ENCODE results near the gene MAST2.
"Not testable (repeated sequence)": the region's sequence is repeated elsewhere in the genome, so short reads cannot be mapped to it uniquely, and the experiment has no call there.

Gene MAST2

GRCh38 chr1:45857755-45858492 is 54.5 kb downstream of the MAST2 start:
- not testable (repeated sequence) for DNase-seq (ENCODE audit: low spot score)

- DNase-seq (ENCODE audit: low spot score), result no peak
Observed at GRCh38 chr1:45859221-45859620, 55.8 kb downstream of the MAST2 start.

- DNase-seq (ENCODE audit: low spot score), result no peak
Observed at GRCh38 chr1:45862008-45862407, 58.6 kb downstream of the MAST2 start.

DNA sequence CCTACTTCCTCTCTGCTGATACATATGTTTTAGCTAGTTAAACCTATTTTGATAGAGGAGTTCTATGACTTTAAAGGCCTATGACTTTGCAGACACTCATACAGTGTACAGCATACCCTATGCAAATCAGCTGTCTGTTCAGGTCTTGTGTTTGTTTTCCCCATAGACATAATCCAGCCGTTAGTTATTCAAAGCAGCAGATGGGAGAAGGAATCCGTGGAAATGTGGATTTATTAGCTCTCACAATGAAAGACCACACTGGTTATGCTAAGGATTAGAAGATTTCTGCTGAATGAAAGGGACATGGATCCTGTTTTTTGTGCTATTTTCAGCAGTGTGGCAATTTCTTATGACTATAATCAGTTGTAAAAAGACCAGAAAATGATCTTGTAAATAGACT is 59.8 kb downstream of the MAST2 start:
- no peak for DNase-seq (ENCODE audit: low spot score)

DNA sequence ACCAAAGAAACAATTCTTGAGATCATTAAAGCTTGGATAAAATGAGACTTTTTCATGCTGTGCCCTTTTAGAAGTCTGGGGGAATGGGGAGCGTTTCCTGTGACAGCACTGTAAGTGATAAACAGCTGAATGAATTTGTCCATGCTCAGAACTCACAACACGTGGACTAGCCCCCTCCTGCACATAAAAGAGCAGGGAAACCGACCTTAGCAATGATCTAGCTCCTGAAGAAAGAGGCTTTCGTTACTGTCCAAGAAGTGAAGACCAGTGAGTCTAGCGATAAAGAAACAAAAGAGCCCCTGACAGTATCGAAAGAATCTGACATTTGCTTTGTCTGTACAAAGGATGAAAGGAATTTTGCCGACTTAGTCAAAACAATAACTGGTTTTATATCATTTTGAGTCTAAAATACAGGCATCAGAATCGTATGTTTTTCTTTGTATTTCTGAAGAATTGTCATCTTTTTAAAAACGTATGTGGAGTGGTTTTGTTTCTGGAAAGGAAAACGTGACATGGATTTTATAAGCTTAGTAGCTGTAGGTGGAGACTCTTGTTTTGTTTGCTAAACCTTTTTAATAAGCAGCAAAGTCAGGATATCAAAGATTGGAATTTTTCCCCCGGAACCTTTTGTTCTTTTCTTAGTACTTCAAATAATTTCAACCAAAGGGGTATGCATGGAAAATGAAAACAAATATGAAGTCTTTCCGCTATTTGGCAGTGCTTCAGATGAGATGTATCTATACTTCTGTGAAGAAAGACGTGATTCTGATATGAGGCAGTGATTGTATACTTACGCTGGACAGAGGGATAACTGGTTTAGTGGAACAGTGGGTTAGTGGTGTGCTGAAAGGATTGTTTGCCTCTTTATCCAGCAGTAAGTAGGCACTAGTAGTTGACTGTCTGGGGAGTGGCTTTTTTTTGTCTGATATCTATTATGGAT is 61.0 kb downstream of the MAST2 start:
- no peak for DNase-seq (ENCODE audit: low spot score)

DNA sequence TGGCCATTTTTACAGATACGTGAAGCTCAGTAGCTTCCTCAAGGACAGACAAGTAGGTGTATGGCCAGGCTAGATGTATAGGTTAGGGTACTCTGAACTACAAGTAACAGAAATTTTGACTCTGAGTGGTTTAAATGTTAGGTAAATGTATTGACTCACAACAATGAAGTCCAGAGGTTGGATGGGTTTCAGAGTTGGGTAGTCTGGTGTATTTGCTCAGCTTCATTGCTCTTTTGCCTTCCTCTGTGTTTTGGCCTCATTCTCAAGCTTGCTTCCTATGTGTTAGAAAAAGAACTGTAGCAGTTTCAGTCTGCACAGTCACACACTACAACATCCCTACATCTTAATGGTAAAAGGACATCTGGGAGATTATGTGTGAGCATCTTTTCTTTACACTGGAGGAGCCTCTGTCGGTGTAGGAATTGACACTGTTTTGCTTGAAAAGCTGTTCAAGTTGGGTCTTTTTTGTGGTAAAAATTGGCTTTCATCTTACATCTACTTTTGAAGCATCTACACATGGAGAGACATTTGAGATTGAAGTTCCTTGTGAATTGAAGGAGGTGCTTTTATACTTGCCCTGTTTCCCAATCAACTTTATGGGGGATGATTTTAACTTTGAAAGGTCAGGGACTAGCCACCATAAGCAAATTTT is 64.4 kb downstream of the MAST2 start:
- no peak for DNase-seq (ENCODE audit: low spot score)

GRCh38 chr1:45868861-45869260 is 65.4 kb downstream of the MAST2 start:
- DNase-seq (ENCODE audit: low spot score), result no peak

DNA sequence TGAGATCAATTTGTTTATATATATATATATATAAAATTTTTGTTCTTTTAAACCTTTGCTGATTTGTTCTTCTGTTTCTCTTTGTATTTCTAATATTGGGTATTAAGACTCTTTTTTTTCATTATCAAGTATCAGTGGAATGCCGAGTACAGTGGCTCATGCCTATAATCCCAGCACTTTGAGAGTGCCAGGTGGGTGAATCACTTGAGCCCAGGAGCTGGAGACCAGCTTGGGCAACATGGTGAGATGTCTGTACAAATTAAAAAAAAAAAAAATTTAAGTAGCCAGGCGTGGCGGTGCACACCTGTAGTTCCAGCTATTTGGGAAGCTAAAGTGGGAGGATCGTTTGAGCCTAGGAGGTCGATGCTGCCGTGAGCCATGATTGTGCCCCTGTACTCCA is 67.1 kb downstream of the MAST2 start:
- no peak for DNase-seq (ENCODE audit: low spot score)

DNA sequence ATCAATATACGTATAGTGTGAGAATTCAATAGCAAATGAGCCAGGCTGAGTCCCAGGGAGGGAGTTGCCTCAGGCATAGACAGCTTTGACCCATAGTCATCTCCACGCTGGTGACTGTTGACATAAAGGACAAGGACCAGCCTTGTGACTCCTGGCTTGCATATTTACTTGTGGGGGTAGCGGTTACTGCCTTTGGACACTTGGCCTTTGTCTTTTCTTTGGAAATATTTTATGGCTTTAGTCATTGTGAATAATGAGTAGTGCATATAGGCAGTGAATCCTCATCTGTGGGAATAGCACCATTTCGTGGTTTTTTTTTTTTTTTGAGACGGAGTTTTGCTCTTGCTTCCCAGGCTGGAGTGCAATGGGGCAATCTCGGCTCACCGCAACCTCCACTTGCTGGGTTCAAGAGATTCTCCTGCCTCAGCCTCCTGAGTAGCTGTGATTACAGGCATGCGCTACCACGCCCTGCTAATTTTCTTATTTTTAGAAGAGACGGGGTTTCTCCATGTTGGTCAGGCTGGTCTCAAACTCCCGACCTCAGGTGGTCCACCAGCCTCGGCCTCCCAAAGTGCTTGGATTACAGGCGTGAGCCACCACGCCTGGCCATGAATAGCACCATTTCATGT is 68.9 kb downstream of the MAST2 start:
- peak; percentile 11 for DNase-seq (ENCODE audit: low spot score)

DNA sequence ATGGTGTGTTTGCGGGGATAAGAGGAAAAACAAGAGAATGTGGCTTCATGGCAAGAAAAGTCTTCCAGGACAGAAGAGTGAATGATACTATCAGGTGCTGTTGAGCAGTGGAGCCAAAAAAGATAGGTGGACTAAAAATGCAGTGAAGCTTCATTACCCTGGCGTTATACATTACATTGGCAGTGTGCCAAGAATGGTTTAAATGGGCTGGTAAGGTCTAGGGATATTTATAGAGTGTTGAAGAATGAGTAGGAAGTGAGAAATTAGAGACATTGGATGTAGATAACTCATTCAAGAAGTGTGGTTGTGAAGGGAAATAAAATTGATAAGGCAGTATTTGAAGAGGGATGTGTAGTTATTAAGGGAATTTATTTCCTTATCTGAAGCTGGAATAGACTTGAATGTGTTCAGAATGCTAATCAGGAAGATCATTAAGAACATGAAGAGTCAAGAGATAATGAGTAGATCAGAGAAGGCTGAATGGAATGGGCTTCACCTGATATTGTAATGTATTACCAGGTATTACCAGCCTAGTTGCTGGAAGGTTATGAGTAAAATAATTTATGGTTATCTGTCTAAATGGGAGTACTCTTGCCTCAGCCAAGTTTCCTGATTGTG is 72.7 kb downstream of the MAST2 start:
- no peak for DNase-seq (ENCODE audit: low spot score)

DNA sequence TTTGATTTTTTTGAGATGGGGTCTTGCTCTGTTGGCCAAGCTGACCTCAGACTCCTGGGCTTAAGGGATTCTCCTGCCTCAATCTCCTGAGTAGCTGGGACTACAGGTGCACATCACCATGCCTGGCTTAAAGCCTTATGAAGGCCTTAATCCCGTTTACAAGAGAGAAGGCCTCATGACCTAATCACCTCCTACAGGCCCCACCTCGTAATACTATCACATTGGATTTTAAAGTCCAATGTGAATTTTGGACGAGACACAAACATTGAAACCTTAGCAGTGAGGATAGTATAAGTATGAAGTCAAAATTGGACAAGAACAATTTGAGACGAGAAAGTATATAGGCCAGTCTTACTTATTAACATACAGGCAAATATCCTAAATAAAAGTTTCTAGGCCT is 73.9 kb downstream of the MAST2 start:
- DNase-seq (ENCODE audit: low spot score), result no peak

GRCh38 chr1:45879885-45880598 is 76.6 kb downstream of the MAST2 start:
- DNase-seq (ENCODE audit: low spot score), result no peak

DNA sequence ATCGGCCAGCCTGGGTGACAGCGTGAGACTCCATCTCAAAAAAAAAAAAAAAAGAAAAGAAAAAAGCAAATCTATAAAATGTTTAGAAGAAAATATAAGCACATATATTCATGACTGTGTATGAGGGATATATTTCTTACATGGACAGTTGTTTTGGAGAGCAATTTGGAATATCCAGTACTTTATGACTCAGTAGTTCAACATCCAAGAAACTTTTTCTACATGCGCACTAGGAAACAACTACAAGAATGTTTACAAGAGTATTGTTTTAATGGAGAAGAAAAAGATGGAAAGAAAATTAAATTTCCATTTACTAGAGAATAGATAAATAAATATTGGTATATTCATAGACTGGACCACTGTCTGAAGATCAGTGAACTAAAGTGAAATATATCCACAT is 77.5 kb downstream of the MAST2 start:
- no peak for DNase-seq (ENCODE audit: low spot score)

DNA sequence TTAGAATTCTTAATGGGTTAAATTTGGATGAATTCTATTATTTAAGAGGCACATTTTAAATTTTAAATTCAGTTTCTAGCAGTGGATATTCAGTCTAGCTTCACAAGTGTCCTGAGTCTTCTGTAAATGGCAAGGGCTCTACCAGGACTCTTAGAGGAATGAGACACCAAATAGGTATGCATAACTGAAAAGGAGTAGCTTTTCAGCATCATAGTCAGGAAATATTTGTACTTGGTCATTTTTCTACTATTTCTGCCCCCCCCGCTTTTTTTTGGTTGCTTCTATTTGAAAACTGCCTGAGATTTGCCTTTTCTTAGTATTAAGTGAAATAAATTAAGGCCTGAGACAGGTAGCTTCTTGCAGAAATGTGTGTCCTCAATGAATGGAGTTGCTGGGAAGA is 80.2 kb downstream of the MAST2 start:
- DNase-seq (ENCODE audit: low spot score), result no peak

- DNase-seq (ENCODE audit: low spot score), result no peak
Observed at GRCh38 chr1:45884700-45885099, 81.3 kb downstream of the MAST2 start.

GRCh38 chr1:45886229-45886628 is 82.8 kb downstream of the MAST2 start:
- DNase-seq (ENCODE audit: low spot score), result no peak

GRCh38 chr1:45887156-45887842 is 83.9 kb downstream of the MAST2 start:
- DNase-seq (ENCODE audit: low spot score), result no peak

- no peak for DNase-seq (ENCODE audit: low spot score)
Observed at GRCh38 chr1:45890078-45890477, 86.7 kb downstream of the MAST2 start.

DNA sequence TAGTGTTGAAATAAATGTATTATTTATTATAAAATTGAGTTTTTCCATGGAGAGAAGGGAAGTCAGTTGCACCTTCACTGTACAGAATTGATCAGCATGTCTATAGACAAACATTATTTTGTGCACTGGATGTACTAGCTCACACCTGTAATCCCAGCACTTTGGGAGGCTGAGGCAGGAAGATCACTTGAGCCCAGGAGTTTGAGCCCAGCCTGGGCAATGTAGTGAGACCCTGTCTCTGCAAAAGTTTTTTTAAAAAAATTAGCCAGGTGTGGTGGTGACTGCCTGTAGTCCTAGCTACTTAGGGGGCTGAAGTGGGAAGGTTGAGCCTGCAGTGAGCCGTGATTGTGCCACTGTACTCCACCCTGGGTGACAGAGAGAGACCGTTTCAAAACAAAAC is 87.7 kb downstream of the MAST2 start:
- DNase-seq (ENCODE audit: low spot score), result no peak

DNA sequence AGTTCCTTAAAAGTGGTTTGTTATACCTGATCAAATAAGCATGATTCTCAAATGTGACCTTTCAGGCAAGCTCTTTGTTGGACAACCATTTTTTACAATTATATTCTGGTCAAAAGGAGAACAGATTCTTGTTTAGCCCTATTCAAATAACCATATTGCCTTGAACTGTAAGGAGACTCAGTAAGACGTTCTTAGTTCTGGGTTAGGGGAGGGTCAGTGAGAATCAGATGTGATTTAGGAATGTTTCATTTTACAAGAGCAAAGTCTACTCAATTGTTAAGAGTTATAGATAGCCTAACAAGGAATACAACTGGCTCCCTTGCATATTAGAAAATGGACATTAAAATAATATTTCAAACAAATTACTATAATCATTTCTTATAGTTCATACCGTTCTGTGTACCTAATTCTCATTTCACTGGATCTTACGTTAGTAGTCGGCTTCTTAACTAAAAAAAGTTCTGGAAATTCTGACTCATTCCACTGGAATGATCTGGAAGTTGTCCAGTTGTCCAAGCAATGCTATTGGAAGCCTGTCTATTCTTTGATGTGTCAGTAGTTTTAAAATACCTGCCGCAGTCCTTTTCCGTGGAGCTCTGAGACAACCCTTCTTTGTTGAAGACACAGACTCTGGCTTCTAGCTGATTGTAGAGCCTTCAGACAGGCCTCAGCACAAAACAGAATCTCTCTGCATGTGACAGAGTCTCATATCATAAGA is 88.8 kb downstream of the MAST2 start:
- peak; percentile 91 for DNase-seq (ENCODE audit: low spot score)

All from RKO (cell line).